ENCODE results near the gene CCDC190. TPM values are rescaled to one million over a fixed set of nuclear protein-coding genes. Genes with fewer than 3 reads are reported as not detected.

The CCDC190 gene, protein sequence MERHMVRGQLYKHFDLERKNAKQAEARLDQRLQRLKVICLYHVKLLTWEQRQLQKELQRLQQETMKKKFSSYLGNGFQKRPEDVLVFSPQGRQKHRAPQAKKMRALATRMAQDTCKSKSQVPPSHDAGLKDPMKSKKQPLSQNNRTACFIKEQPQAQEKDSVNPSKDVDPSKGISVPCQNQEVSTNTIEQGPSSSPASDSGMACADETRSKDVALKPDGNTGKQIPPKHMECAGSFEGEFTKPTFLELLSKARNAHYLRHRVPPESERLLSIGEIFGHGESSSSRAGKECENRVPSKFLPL
- total RNA-seq, result 1.5 and 2.6 TPM in 2 replicates

GRCh38 chr1:162861101-162861500 lies at the start of gene CCDC190:
Gene CCDC190 (minus strand): TSS chr1:162861175. CDS start chr1:162859646, 1,529 bp downstream.

Other genes with a start within 250 kb of the CCDC190 start
- 178 and 197 TPM in 2 replicates for gene DDR2, start 228.7 kb downstream of the CCDC190 start, total RNA-seq
- 16.5 and 16.8 TPM in 2 replicates for gene HSD17B7, start 70.5 kb downstream of the CCDC190 start, total RNA-seq
- 628 and 1,199 TPM in 2 replicates for gene RGS4, start 208.2 kb upstream of the CCDC190 start, total RNA-seq